ENCODE results near the gene ROCK2. TPM values are rescaled to one million over a fixed set of nuclear protein-coding genes. Genes with fewer than 3 reads are reported as not detected.

ROCK2 gene
- total and polyA plus RNA-seq, 2 of the 13 experiments (the other 11 are each of a cell fraction or from before 2014, with no cell fraction given), result 38.1 to 119 TPM

DNA sequence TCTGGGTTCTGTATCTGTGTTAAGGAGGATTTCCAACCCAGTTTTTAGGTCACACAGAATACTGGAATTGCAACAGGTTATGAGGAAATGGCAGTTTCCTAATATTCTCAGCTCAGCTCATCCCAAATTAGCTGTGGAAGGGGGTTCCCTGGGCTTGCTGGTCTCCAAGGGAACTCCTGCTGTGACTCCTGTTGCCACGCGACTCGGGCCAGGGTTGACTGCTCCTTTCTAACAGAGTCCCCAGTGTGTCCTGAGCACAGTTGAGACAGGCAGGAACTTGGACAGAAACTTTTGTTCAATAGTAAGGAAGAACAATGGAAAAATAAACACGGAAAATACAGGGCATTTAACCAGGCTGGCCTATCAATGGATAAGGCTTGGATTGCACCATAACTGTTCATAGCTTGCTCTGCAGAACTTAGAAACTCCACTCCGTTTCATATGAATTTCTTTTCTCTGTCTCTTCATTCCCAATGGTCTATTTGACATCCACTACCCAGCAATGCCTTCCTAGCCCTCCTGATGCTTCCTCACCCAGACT lies 3.8 kb upstream of the ROCK2 start (continued):
- TF ChIP-seq MEF2D (CRISPR knock-in tag; IDR thresholded peaks at IDR 0.05) (no peak), ZKSCAN5 (CRISPR knock-in tag; IDR thresholded peaks at IDR 0.05) (no peak), SMAD3 (CRISPR knock-in tag; IDR thresholded peaks at IDR 0.05) (no peak), POGZ (CRISPR knock-in tag; IDR thresholded peaks at IDR 0.05) (no peak), KDM2A (CRISPR knock-in tag; IDR thresholded peaks at IDR 0.05; ENCODE audit: borderline replicate concordance, low read depth) (peak; percentile 53; the same call in 1 of the 2 replicates), EP300 (IDR thresholded peaks at IDR 0.05; ENCODE audit: low read depth in 2 of 2, low read length in 2 of 2) (peak; percentile 35 to 41; a peak in 2 of 4 replicates), EP300 (CRISPR knock-in tag; IDR thresholded peaks at IDR 0.05; ENCODE audit: borderline replicate concordance) (no peak), ZMYM4 (CRISPR knock-in tag; IDR thresholded peaks at IDR 0.05) (no peak), ZNF564 (CRISPR knock-in tag; IDR thresholded peaks at IDR 0.05) (no peak), SKI (IDR thresholded peaks at IDR 0.05; ENCODE audit: partially characterized antibody) (no peak), CEBPB (IDR thresholded peaks at IDR 0.05; ENCODE audit: borderline replicate concordance, low read depth, low read length) (peak; percentile 91), ZNF777 (CRISPR knock-in tag; IDR thresholded peaks at IDR 0.05) (no peak), ZNF335 (CRISPR knock-in tag; IDR thresholded peaks at IDR 0.05) (peak; percentile 47; the same call in 1 of the 2 replicates), ZNF746 (CRISPR knock-in tag; IDR thresholded peaks at IDR 0.05) (no peak), FOXA3 (CRISPR knock-in tag; IDR thresholded peaks at IDR 0.05) (peak; percentile 62), RCOR2 (CRISPR knock-in tag; IDR thresholded peaks at IDR 0.05) (peak; percentile 41; the same call in 1 of the 2 replicates), NR3C1 (CRISPR knock-in tag; IDR thresholded peaks at IDR 0.05) (no peak), AHR (CRISPR knock-in tag; IDR thresholded peaks at IDR 0.05) (no peak)
- TF ChIP-seq, protein P1, sequence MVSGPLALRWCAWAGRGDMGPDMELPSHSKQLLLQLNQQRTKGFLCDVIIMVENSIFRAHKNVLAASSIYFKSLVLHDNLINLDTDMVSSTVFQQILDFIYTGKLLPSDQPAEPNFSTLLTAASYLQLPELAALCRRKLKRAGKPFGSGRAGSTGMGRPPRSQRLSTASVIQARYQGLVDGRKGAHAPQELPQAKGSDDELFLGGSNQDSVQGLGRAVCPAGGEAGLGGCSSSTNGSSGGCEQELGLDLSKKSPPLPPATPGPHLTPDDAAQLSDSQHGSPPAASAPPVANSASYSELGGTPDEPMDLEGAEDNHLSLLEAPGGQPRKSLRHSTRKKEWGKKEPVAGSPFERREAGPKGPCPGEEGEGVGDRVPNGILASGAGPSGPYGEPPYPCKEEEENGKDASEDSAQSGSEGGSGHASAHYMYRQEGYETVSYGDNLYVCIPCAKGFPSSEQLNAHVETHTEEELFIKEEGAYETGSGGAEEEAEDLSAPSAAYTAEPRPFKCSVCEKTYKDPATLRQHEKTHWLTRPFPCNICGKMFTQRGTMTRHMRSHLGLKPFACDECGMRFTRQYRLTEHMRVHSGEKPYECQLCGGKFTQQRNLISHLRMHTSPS (CRISPR knock-in tag; IDR thresholded peaks at IDR 0.05; ENCODE audit: low read depth), result no peak
- TF ChIP-seq, protein P2, sequence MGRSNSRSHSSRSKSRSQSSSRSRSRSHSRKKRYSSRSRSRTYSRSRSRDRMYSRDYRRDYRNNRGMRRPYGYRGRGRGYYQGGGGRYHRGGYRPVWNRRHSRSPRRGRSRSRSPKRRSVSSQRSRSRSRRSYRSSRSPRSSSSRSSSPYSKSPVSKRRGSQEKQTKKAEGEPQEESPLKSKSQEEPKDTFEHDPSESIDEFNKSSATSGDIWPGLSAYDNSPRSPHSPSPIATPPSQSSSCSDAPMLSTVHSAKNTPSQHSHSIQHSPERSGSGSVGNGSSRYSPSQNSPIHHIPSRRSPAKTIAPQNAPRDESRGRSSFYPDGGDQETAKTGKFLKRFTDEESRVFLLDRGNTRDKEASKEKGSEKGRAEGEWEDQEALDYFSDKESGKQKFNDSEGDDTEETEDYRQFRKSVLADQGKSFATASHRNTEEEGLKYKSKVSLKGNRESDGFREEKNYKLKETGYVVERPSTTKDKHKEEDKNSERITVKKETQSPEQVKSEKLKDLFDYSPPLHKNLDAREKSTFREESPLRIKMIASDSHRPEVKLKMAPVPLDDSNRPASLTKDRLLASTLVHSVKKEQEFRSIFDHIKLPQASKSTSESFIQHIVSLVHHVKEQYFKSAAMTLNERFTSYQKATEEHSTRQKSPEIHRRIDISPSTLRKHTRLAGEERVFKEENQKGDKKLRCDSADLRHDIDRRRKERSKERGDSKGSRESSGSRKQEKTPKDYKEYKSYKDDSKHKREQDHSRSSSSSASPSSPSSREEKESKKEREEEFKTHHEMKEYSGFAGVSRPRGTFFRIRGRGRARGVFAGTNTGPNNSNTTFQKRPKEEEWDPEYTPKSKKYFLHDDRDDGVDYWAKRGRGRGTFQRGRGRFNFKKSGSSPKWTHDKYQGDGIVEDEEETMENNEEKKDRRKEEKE (IDR thresholded peaks at IDR 0.05), result no peak
- TF ChIP-seq, protein P3, sequence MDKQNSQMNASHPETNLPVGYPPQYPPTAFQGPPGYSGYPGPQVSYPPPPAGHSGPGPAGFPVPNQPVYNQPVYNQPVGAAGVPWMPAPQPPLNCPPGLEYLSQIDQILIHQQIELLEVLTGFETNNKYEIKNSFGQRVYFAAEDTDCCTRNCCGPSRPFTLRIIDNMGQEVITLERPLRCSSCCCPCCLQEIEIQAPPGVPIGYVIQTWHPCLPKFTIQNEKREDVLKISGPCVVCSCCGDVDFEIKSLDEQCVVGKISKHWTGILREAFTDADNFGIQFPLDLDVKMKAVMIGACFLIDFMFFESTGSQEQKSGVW (CRISPR knock-in tag; IDR thresholded peaks at IDR 0.05; ENCODE audit: borderline replicate concordance), result no peak
- TF ChIP-seq, protein P4, sequence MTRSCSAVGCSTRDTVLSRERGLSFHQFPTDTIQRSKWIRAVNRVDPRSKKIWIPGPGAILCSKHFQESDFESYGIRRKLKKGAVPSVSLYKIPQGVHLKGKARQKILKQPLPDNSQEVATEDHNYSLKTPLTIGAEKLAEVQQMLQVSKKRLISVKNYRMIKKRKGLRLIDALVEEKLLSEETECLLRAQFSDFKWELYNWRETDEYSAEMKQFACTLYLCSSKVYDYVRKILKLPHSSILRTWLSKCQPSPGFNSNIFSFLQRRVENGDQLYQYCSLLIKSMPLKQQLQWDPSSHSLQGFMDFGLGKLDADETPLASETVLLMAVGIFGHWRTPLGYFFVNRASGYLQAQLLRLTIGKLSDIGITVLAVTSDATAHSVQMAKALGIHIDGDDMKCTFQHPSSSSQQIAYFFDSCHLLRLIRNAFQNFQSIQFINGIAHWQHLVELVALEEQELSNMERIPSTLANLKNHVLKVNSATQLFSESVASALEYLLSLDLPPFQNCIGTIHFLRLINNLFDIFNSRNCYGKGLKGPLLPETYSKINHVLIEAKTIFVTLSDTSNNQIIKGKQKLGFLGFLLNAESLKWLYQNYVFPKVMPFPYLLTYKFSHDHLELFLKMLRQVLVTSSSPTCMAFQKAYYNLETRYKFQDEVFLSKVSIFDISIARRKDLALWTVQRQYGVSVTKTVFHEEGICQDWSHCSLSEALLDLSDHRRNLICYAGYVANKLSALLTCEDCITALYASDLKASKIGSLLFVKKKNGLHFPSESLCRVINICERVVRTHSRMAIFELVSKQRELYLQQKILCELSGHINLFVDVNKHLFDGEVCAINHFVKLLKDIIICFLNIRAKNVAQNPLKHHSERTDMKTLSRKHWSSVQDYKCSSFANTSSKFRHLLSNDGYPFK (CRISPR knock-in tag; IDR thresholded peaks at IDR 0.05; ENCODE audit: borderline replicate concordance), result no peak
- TF ChIP-seq, protein P5, sequence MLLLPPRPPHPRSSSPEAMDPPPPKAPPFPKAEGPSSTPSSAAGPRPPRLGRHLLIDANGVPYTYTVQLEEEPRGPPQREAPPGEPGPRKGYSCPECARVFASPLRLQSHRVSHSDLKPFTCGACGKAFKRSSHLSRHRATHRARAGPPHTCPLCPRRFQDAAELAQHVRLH (CRISPR knock-in tag; IDR thresholded peaks at IDR 0.05; ENCODE audit: borderline replicate concordance, low read depth), result peak; percentile 24; the same call in 1 of the 2 replicates

Measured in HepG2 (cell line).